Right cardiac atrium (tissue), 5 donors: Measurements from ENCODE around the gene NES. TPM values are rescaled to one million over a fixed set of nuclear protein-coding genes. Genes with fewer than 3 reads are reported as not detected.
A peak's percentile ranks its signal among the peaks of the same experiment; 100 is the strongest.

Experiments
- ATAC-seq, 2 donors: fragments of 200-7000 bp; cut with Tn5 transposase; one replicate each; pipeline versions ENCODE4 v1.8.0 to v1.9.1; 2020; ENCODE audit warnings: moderate library complexity in 2 of 2, mild to moderate bottlenecking in 1 of 2
- DNase-seq, 3 donors: peaks; one replicate each; pipeline ENCODE4 v3.0.0-alpha.2; 2020
- H3K27ac ChIP-seq: one replicate; pipeline ENCODE4 v1.5.1; 2013; ENCODE audit warnings: mild to moderate bottlenecking, low read length, control low read depth, moderate library complexity
- H3K27me3 ChIP-seq: one replicate; pipeline ENCODE4 v1.6.1; 2013; ENCODE audit not compliant: control insufficient read depth, insufficient read depth
- H3K4me1 ChIP-seq: one replicate; pipeline ENCODE4 v1.6.1; 2013; ENCODE audit warnings: low read length; ENCODE audit not compliant: control insufficient read depth, insufficient read depth
- H3K4me3 ChIP-seq: one replicate; pipeline ENCODE4 v1.5.1; 2013; ENCODE audit warnings: low read length, control low read depth
- H3K9me3 ChIP-seq: one replicate; pipeline ENCODE4 v1.6.1; 2013; ENCODE audit warnings: low read length; ENCODE audit not compliant: control insufficient read depth
- WGBS: extraction: QIAGEN DNeasy Blood & Tissue Kit; methylation state at CpG from one replicate; pipeline ENCODE4 v1.1.7; 2013; 5-methylcytosine and 5-hydroxymethylcytosine counted together
- intact Hi-C, 4 donors: fragments of 100-400 bp; cut with DNase I; formaldehyde crosslinking; loops; one replicate each; pipeline versions ENCODE4 v1.11.0 to v1.14.0; 2022 to 2023
- long read RNA-seq, 4 donors: library from polyadenylated mRNA; unstranded; transcript quantifications; one replicate each; pipeline ENCODE4 v2.0.0, GENCODE V29; 2020 to 2021
- polyA plus RNA-seq: library from polyadenylated mRNA; stranded (reverse); fragments of 200-250 nt; gene quantifications from one replicate; pipeline ENCODE4 v1.2.3, GENCODE V29; 2013
- total RNA-seq, 4 donors: library from RNA; stranded (reverse); fragmentation: NEBNext Ultra II Directional; extraction: Animal tissue kit (Norgen Biotek cat#: 25700); gene quantifications; one replicate each; pipeline ENCODE4 v1.2.1, GENCODE V29; 2021
- donor health status: healthy with polysubstance abuse.
- donor health status: DM: no; HTN: yes; CAD: no.
- donor health status: DM: no; HTN: no; CAD: no.
- donor health status: DM: no; HTN: yes; CAD: no; lungs with severe emphysema.
- donor health status: DM: yes; HTN: yes; CAD: no.

Gene NES
- total RNA-seq (100 to 1,000 TPM; 146 to 282 (median 170) TPM), polyA plus RNA-seq (257 TPM)
- long read RNA-seq, donor 1, full-length matches to known transcripts: 51 of 113 reads
- long read RNA-seq, donor 1, partial matches to known transcripts: 0 of 113 reads
- long read RNA-seq, donor 1, other reads (novel, unspliced or antisense): 62 of 113 reads
- long read RNA-seq, donor 2, full-length matches to known transcripts: 4 of 52 reads
- long read RNA-seq, donor 2, partial matches to known transcripts: 0 of 52 reads
- long read RNA-seq, donor 2, other reads (novel, unspliced or antisense): 48 of 52 reads
- long read RNA-seq, donor 3, full-length matches to known transcripts: 9 of 18 reads
- long read RNA-seq, donor 3, partial matches to known transcripts: 0 of 18 reads
- long read RNA-seq, donor 3, other reads (novel, unspliced or antisense): 9 of 18 reads
- long read RNA-seq, donor 4, full-length matches to known transcripts: 3 of 56 reads
- long read RNA-seq, donor 4, partial matches to known transcripts: 0 of 56 reads
- long read RNA-seq, donor 4, other reads (novel, unspliced or antisense): 53 of 56 reads

- Histone ChIP-seq H3K4me1 (peaks cover 9% of the 10 kb centered on the region), H3K27ac (peak within 1 kb of the TSS; percentile 84), H3K4me3 (peak within 1 kb of the TSS; percentile 66), H3K9me3 (no peaks in the 10 kb centered on the region), H3K27me3 (no peaks in the 10 kb centered on the region)
- ATAC-seq (peak; percentile 89 to 92), DNase-seq (peak; percentile 87 to 94 (median 91))
- under 1% methylated on average over 70 of the region's 70 CpGs for WGBS
- intact Hi-C loops: loop anchor here in 1 of 4 donors (2.0 kb wide), 1 partner anchor 16 kb away; no protein-coding TSS in a partner anchor
Observed at GRCh38 chr1:156676820-156677615, at the start of gene NES. Gene NES, minus strand, starts transcription at chr1:156677407. Its CDS starts 143 bp downstream, at chr1:156677264.

GRCh38 chr1:156726549-156727226, 49.5 kb upstream of the NES start:
- Histone ChIP-seq H3K27me3 (no peaks in the 10 kb centered on the region), H3K4me1 (peaks cover 18% of the 10 kb centered on the region), H3K27ac (no peak overlapping the region), H3K4me3 (no peak overlapping the region), H3K9me3 (no peaks in the 10 kb centered on the region)
- DNase-seq: peak in 1 of 3 donors; percentile 18
- intact Hi-C loops: loop anchor here in 3 of 4 donors (2.0 to 10.0 kb wide), 3 partner anchors 36 to 48 kb away; no protein-coding TSS in a partner anchor
- WGBS: 48% methylated on average over 15 of the region's 15 CpGs
- no peak for ATAC-seq

GRCh38 chr1:156725683-156726280, 48.6 kb upstream of the NES start:
- Histone ChIP-seq H3K4me1 (peaks cover 18% of the 10 kb centered on the region), H3K27ac (peak overlapping the region; percentile 25), H3K27me3 (no peaks in the 10 kb centered on the region), H3K9me3 (no peaks in the 10 kb centered on the region), H3K4me3 (peak overlapping the region; percentile 31)
- intact Hi-C loops: loop anchor here in 3 of 4 donors (2.0 to 10.0 kb wide), 4 partner anchors 35 to 49 kb away; no protein-coding TSS in a partner anchor
- 11% methylated on average over 18 of the region's 18 CpGs for WGBS
- ATAC-seq: peak; percentile 65 to 76
- peak; percentile 90 to 97 (median 94) for DNase-seq

GRCh38 chr1:156721535-156721934, 44.3 kb upstream of the NES start:
- no peak for ATAC-seq
- 82% methylated on average over 4 of the region's 4 CpGs for WGBS
- intact Hi-C loops: loop anchor here in 2 of 4 donors (5.0 to 10.0 kb wide), 2 partner anchors 34 to 53 kb away; no protein-coding TSS in a partner anchor
- Histone ChIP-seq H3K9me3 (no peaks in the 10 kb centered on the region), H3K27ac (no peak overlapping the region), H3K4me1 (peaks cover 9% of the 10 kb centered on the region), H3K4me3 (no peak overlapping the region), H3K27me3 (no peaks in the 10 kb centered on the region)
- DNase-seq: no peak

- intact Hi-C loops: loop anchor here in 2 of 4 donors (5.0 to 10.0 kb wide), 2 partner anchors 34 to 54 kb away; no protein-coding TSS in a partner anchor
- DNase-seq: peak in 1 of 3 donors; percentile 12
- WGBS: 60% methylated on average over 2 of the region's 2 CpGs
Observed at GRCh38 chr1:156721131-156721530, 43.9 kb upstream of the NES start.

GRCh38 chr1:156717351-156717750, 40.1 kb upstream of the NES start:
- H3K27me3 ChIP-seq: no peaks in the 10 kb centered on the region
- DNase-seq: peak in 1 of 3 donors; percentile 5

More at GRCh38 chr1:156721131-156721530, 43.9 kb upstream of the NES start:
- no peak for ATAC-seq
- no peak overlapping the region for H3K4me3 ChIP-seq
- no peak overlapping the region for H3K27ac ChIP-seq
- peaks cover 8% of the 10 kb centered on the region for H3K4me1 ChIP-seq
- H3K9me3 ChIP-seq: no peaks in the 10 kb centered on the region
- no peaks in the 10 kb centered on the region for H3K27me3 ChIP-seq

GRCh38 chr1:156714830-156715229, 37.6 kb upstream of the NES start:
- no peaks in the 10 kb centered on the region for H3K27me3 ChIP-seq
- peak in 1 of 3 donors; percentile 22 for DNase-seq
- intact Hi-C loops: no loop called here
- H3K27ac ChIP-seq: no peak overlapping the region
- WGBS: 74% methylated on average over 3 of the region's 3 CpGs
- H3K9me3 ChIP-seq: no peaks in the 10 kb centered on the region
- ATAC-seq: no peak
- H3K4me1 ChIP-seq: no peaks in the 10 kb centered on the region
- no peak overlapping the region for H3K4me3 ChIP-seq

More at GRCh38 chr1:156717351-156717750, 40.1 kb upstream of the NES start:
- Histone ChIP-seq H3K4me1 (no peaks in the 10 kb centered on the region), H3K9me3 (no peaks in the 10 kb centered on the region), H3K27ac (no peak overlapping the region), H3K4me3 (no peak overlapping the region)
- no peak for ATAC-seq
- intact Hi-C loops: no loop called here
- WGBS: 84% methylated on average over 4 of the region's 4 CpGs

- H3K4me1 ChIP-seq: no peaks in the 10 kb centered on the region
- no peaks in the 10 kb centered on the region for H3K9me3 ChIP-seq
- H3K27me3 ChIP-seq: no peaks in the 10 kb centered on the region
- no peak overlapping the region for H3K4me3 ChIP-seq
- no peak for DNase-seq
- intact Hi-C loops: no loop called here
- no peak overlapping the region for H3K27ac ChIP-seq
- ATAC-seq: no peak
- 77% methylated on average over 3 of the region's 3 CpGs for WGBS
Observed at GRCh38 chr1:156712626-156713025, 35.4 kb upstream of the NES start.

GRCh38 chr1:156711011-156711817, 34.0 kb upstream of the NES start:
- Histone ChIP-seq H3K27me3 (no peaks in the 10 kb centered on the region), H3K9me3 (no peaks in the 10 kb centered on the region), H3K4me3 (no peak overlapping the region), H3K4me1 (no peaks in the 10 kb centered on the region), H3K27ac (no peak overlapping the region)
- intact Hi-C loops: no loop called here
- DNase-seq (peak in 1 of 3 donors; percentile 16), ATAC-seq (no peak)
- 79% methylated on average over 9 of the region's 9 CpGs for WGBS
